Sigmoid colon (tissue), 7 donors: ENCODE measurements around the gene OR2M2. TPM values are rescaled to one million over a fixed set of nuclear protein-coding genes. Genes with fewer than 3 reads are reported as not detected.

Experiments used
- DNase-seq: peaks from one replicate; pipeline ENCODE4 v3.0.0-alpha.2; 2019
- H3K27ac ChIP-seq, 4 donors: fragments of 200-600 bp; sonication (generic); one replicate each; pipeline ENCODE4 v1.5.1; 2016 to 2019; ENCODE audit warnings: mild to moderate bottlenecking in 1 of 4
- H3K27me3 ChIP-seq, 3 donors: fragments of 200-600 bp; sonication (generic); one replicate each; pipeline ENCODE4 v1.5.1; 2019; ENCODE audit warnings: mild to moderate bottlenecking in 1 of 3
- H3K36me3 ChIP-seq, 4 donors: fragments of 200-600 bp; sonication (generic); one replicate each; pipeline ENCODE4 v1.5.1; 2016 to 2019
- H3K4me1 ChIP-seq, 4 donors: fragments of 200-600 bp; sonication (generic); one replicate each; pipeline ENCODE4 v1.5.1; 2017 to 2019
- H3K4me3 ChIP-seq, 4 donors: fragments of 200-600 bp; sonication (generic); one replicate each; pipeline ENCODE4 v1.5.1; 2017 to 2019; ENCODE audit warnings: mild to moderate bottlenecking in 2 of 4, moderate library complexity in 1 of 4
- H3K9me3 ChIP-seq, 4 donors: fragments of 200-600 bp in 3 of 4; sonication (generic) in 3 of 4; one replicate each; pipeline versions ENCODE4 v1.5.1 to v1.6.1; 2013 to 2019
- EP300 ChIP-seq, 4 donors: sonication (generic); formaldehyde crosslinking; IDR thresholded peaks; one replicate each; pipeline ENCODE4 v1.6.1; 2017; ENCODE audit warnings: antibody characterized with exemption in 4 of 4
- POLR2A ChIP-seq, 2 donors: fragments of 450-650 bp; IDR thresholded peaks; one replicate each; pipeline ENCODE4 v1.6.1; 2016; ENCODE audit warnings: antibody characterized with exemption in 2 of 2, mild to moderate bottlenecking in 2 of 2, moderate library complexity in 2 of 2
- POLR2AphosphoS5 ChIP-seq, 4 donors: sonication (generic); formaldehyde crosslinking; IDR thresholded peaks; one replicate each; pipeline ENCODE4 v1.6.1; 2017; ENCODE audit warnings: antibody characterized with exemption in 4 of 4
- WGBS, 2 donors: extraction: QIAGEN DNeasy Blood & Tissue Kit; methylation state at CpG; one replicate each; pipeline ENCODE4 v1.1.7; 2013; 5-methylcytosine and 5-hydroxymethylcytosine counted together
- intact Hi-C: fragments of 100-400 bp; cut with DNase I; formaldehyde crosslinking; loops from one replicate; pipeline ENCODE4 v1.15.1; 2023
- polyA plus RNA-seq, 3 donors: library from polyadenylated mRNA; stranded (reverse); fragments of 200-250 nt; gene quantifications; one replicate each; pipeline ENCODE4 v1.2.3, GENCODE V29; 2013
- total RNA-seq, 4 donors: library from RNA; depleted of rRNA; stranded (reverse); fragments of >200 nt; gene quantifications; one replicate each; pipeline ENCODE4 v1.1.0, GENCODE V29; 2016
- TF ChIP-seq, protein P1 (sequence below), 4 experiments: fragments of 450-650 bp in 3 of 4; fragments of 200-600 bp in 1 of 4; IDR thresholded peaks; one replicate each; pipeline ENCODE4 v1.5.1; 2016 to 2019; ENCODE audit warnings: antibody characterized with exemption in 4 of 4, mild to moderate bottlenecking in 3 of 4, moderate library complexity in 2 of 4
- donor health status: healthy with polysubstance abuse.
- donor health status: Bipolar disorder and iron deficiency.
- donor health status: healthy.

OR2M2 gene
- total and polyA plus RNA-seq, 7 donors, result 0.36 TPM; not detected in 6

DNA sequence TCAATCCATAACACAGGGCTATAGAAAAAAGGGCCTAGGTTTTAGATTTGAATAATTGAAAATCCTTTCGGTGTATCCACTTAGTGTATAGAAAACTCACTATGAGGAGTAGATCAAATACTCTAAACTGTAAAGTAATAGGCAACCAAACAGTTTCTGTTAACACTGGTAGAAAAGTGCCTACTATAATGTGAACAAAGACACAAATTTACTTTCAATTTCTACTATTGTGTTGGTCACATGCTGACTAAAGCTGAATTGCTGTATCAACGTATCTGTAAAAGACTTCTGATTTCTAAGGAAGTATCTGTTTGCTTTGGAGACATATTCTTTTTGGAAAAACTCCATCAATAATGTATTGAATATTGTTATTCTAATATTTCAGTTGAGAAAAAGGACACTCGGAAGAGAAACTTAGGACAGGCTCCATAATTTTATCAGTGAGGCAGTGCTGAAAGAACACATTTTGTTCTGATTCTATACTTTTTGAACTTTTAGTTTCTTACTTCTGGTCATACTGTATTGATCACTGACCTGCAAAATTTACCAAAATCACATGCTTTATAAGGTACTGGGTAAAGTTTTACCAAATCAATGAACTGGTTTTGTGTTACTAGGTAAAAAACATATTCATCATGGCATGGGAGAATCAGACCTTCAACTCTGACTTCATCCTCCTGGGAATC is 30.0 kb upstream of the OR2M2 start, which contains the start of gene OR2M5:
OR2M5 (plus strand) TSS at position 636 of the 686 bp plus-strand sequence; CDS start at position 636, 0 bp downstream.
- TF ChIP-seq EP300 (IDR thresholded peaks at IDR 0.05) (no peak), POLR2AphosphoS5 (IDR thresholded peaks at IDR 0.05) (no peak), POLR2A (IDR thresholded peaks at IDR 0.05) (no peak)
- TF ChIP-seq, protein P1, sequence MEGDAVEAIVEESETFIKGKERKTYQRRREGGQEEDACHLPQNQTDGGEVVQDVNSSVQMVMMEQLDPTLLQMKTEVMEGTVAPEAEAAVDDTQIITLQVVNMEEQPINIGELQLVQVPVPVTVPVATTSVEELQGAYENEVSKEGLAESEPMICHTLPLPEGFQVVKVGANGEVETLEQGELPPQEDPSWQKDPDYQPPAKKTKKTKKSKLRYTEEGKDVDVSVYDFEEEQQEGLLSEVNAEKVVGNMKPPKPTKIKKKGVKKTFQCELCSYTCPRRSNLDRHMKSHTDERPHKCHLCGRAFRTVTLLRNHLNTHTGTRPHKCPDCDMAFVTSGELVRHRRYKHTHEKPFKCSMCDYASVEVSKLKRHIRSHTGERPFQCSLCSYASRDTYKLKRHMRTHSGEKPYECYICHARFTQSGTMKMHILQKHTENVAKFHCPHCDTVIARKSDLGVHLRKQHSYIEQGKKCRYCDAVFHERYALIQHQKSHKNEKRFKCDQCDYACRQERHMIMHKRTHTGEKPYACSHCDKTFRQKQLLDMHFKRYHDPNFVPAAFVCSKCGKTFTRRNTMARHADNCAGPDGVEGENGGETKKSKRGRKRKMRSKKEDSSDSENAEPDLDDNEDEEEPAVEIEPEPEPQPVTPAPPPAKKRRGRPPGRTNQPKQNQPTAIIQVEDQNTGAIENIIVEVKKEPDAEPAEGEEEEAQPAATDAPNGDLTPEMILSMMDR (IDR thresholded peaks at IDR 0.05), result no peak
- intact Hi-C loops, result no loop called here
- no peak within 1 kb of the TSS for H3K4me3 ChIP-seq
- DNase-seq, result no peak
- H3K27me3 ChIP-seq, result no peaks in the 10 kb centered on the region
- H3K4me1 ChIP-seq, result no peaks in the 10 kb centered on the region
- H3K9me3 ChIP-seq, result peaks cover 0 to 6% (median 0%) of the 10 kb centered on the region in 4 donors
- WGBS, 2 donors, result 83 to 87% methylated on average over 3 of the region's 3 CpGs
- no peaks in the 10 kb centered on the region for H3K36me3 ChIP-seq
- no peak within 1 kb of the TSS for H3K27ac ChIP-seq

DNA sequence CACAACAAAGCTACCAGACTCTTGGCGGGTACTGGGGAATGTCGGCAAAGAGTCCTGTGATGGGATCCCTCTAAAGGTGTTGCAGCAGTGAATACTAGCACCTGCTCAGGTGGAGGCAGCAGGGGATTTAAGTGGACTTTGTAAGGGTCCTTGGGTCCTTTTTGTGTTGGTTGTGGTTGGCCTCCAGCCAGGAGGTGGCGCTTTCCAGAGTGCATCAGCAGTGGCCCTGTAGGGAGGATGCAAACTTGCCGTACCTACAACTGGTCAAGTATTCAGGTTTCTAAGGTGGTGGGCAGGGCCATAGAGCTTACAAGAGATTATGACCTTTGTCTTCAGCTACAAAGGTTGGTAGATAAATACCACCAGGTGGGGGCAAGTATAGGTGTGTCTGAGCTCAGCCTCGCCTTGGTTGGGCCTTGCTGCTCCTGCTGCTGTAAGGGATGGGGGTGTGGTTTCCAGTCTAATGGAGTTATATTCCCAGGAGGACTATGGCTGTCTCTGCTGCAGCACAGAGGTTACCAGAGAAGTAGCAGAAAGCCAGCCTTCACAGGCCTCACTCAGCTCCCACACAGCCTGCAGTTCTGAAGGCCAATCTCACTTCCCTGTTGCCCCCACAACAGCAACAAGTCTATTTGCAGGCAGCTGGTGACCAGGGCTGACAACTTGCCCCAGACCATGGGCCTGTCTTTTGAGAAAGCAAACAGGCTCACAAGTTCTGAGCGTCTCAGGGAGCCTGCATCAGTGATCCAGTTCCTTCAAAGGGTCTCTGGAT is 22.4 kb upstream of the OR2M2 start:
- H3K9me3 ChIP-seq, result peaks cover 0 to 6% (median 0%) of the 10 kb centered on the region in 4 donors
- no peak overlapping the region for H3K27ac ChIP-seq
- H3K4me1 ChIP-seq, result no peaks in the 10 kb centered on the region
- intact Hi-C loops, result no loop called here
- DNase-seq, result peak; percentile 48
- TF ChIP-seq POLR2A (IDR thresholded peaks at IDR 0.05) (no peak), EP300 (IDR thresholded peaks at IDR 0.05) (no peak), POLR2AphosphoS5 (IDR thresholded peaks at IDR 0.05) (no peak)
- TF ChIP-seq, protein P1 (IDR thresholded peaks at IDR 0.05), result no peak
- no peaks in the 10 kb centered on the region for H3K27me3 ChIP-seq
- H3K4me3 ChIP-seq, result no peak overlapping the region
- WGBS, 2 donors, result 79 to 88% methylated on average over 6 of the region's 6 CpGs
- H3K36me3 ChIP-seq, result no peaks in the 10 kb centered on the region

DNA sequence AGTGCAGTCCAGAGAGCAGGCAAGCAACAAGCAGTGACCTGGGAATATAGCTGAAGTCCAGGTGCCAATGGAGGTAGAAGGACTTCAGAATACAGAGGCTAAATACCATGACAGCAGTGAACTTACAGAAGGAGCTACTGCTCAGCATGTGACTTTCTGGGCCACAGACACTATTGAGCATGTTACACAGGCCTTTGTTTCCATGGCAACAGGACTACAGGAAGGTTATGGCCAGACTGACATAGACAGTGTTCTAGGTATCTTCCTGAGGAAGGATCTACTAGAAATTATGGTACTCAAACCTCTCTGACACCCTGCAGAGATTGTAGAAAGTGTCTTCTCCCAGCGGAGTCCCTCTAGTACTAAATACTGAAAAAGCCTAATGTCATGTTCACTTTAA is 18.7 kb upstream of the OR2M2 start:
- Histone ChIP-seq H3K4me3 (no peak overlapping the region), H3K27ac (no peak overlapping the region), H3K4me1 (no peaks in the 10 kb centered on the region), H3K36me3 (no peaks in the 10 kb centered on the region), H3K27me3 (no peaks in the 10 kb centered on the region), H3K9me3 (no peaks in the 10 kb centered on the region)
- 38 to 50% methylated on average over 1 of the region's 1 CpG for WGBS, 2 donors
- intact Hi-C loops, result no loop called here
- no peak for TF ChIP-seq EP300 (IDR thresholded peaks at IDR 0.05)
- DNase-seq, result no peak

DNA sequence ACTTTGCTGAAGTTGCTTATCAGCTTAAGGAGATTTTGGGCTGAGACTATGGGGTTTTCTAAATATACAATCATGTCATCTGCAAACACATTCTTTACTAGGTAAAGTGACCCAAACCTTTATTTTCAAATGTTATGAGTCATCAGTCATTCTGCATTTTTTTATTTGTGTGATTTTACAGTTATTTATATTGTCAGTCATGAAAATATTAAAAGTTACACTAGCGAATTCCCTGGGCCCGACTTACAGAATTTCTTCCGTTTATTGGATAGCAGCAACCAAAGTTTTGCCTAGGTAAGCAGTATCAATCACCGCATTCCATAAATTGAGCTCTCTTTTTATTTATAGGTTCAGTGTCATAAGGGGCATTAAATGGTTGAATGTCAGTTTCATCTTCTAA is 15.9 kb upstream of the OR2M2 start:
- no peaks in the 10 kb centered on the region for H3K36me3 ChIP-seq
- H3K27ac ChIP-seq, result no peak overlapping the region
- no peak for DNase-seq
- no peaks in the 10 kb centered on the region for H3K4me1 ChIP-seq
- WGBS, 2 donors, result 92 to 94% methylated on average over 4 of the region's 4 CpGs
- no peak overlapping the region for H3K4me3 ChIP-seq
- intact Hi-C loops, result no loop called here
- H3K27me3 ChIP-seq, result no peaks in the 10 kb centered on the region
- H3K9me3 ChIP-seq, result no peaks in the 10 kb centered on the region
- no peak for TF ChIP-seq POLR2AphosphoS5 (IDR thresholded peaks at IDR 0.05)
- TF ChIP-seq EP300 (IDR thresholded peaks at IDR 0.05), result no peak
- TF ChIP-seq, protein P1 (IDR thresholded peaks at IDR 0.05), result no peak
- TF ChIP-seq POLR2A (IDR thresholded peaks at IDR 0.05), result no peak

DNA sequence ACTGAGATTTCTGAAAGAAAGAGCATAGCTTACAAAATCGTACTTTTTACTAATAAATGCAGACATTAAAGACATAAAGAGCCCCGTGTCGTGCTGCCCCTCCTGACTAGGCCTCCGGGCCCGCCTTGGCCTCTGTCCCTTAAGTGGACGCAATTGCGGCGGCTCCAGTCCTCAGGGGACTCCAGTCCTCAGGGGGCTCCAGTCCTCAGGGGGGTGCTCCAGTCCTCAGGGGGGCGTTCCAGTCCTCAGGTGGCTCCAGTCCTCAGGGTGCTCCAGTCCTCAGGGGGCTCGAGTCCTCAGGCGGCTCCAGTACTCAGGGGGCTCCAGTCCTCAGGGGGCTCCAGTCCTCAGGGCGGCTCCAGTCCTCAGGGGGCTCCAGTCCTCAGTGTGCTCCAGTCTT is 10.6 kb upstream of the OR2M2 start:
- WGBS, 2 donors, result 82 to 83% methylated on average over 12 of the region's 12 CpGs
- intact Hi-C loops, result no loop called here
- Histone ChIP-seq H3K27me3 (no peaks in the 10 kb centered on the region), H3K27ac (no peak overlapping the region), H3K9me3 (no peaks in the 10 kb centered on the region), H3K4me1 (no peaks in the 10 kb centered on the region), H3K4me3 (no peak overlapping the region), H3K36me3 (no peaks in the 10 kb centered on the region)
- TF ChIP-seq POLR2A (IDR thresholded peaks at IDR 0.05) (no peak), POLR2AphosphoS5 (IDR thresholded peaks at IDR 0.05) (no peak), EP300 (IDR thresholded peaks at IDR 0.05) (no peak)
- TF ChIP-seq, protein P1 (IDR thresholded peaks at IDR 0.05), result no peak
- no peak for DNase-seq
